GM21528 (cell line): ENCODE data around the gene SH3RF1.
A peak's percentile ranks its signal among the peaks of the same experiment; 100 is the strongest.

Source experiments
- ATAC-seq: cut with Tn5 transposase; IDR thresholded peaks from one replicate; pipeline ENCODE4 v1.9.1; 2021; ENCODE audit warnings: mild to moderate bottlenecking, moderate library complexity; ENCODE audit not compliant: unreplicated experiment, low FRiP score

SH3RF1 gene

GRCh38 chr4:169089004-169089403 lies 181.8 kb downstream of the SH3RF1 start:
- no peak for ATAC-seq

GRCh38 chr4:169084954-169085353 lies 185.8 kb downstream of the SH3RF1 start:
- no peak for ATAC-seq

- peak; percentile 9 for ATAC-seq
Measured at GRCh38 chr4:169080981-169081380, 189.8 kb downstream of the SH3RF1 start.

- ATAC-seq: peak; percentile 90
Measured at GRCh38 chr4:169079942-169080827, 190.6 kb downstream of the SH3RF1 start.

GRCh38 chr4:169074117-169074516 lies 196.6 kb downstream of the SH3RF1 start:
- no peak for ATAC-seq

- no peak for ATAC-seq
Measured at GRCh38 chr4:169071747-169072146, 199.0 kb downstream of the SH3RF1 start.

GRCh38 chr4:169070895-169071218 lies 199.9 kb downstream of the SH3RF1 start:
- ATAC-seq: no peak

GRCh38 chr4:169070071-169070894 lies 200.5 kb downstream of the SH3RF1 start:
- ATAC-seq: no peak

- ATAC-seq: no peak
Measured at GRCh38 chr4:169068423-169068822, 202.3 kb downstream of the SH3RF1 start.

- ATAC-seq: no peak
Measured at GRCh38 chr4:169066934-169067333, 203.8 kb downstream of the SH3RF1 start.

- no peak for ATAC-seq
Measured at GRCh38 chr4:169064296-169064695, 206.5 kb downstream of the SH3RF1 start.

- no peak for ATAC-seq
Measured at GRCh38 chr4:169063441-169063840, 207.3 kb downstream of the SH3RF1 start.

GRCh38 chr4:169062897-169063244 lies 207.9 kb downstream of the SH3RF1 start:
- ATAC-seq: no peak

GRCh38 chr4:169061386-169061785 lies 209.4 kb downstream of the SH3RF1 start:
- no peak for ATAC-seq

- no peak for ATAC-seq
Measured at GRCh38 chr4:169060391-169061091, 210.2 kb downstream of the SH3RF1 start.

- no peak for ATAC-seq
Measured at GRCh38 chr4:169059306-169060211, 211.2 kb downstream of the SH3RF1 start.

- no peak for ATAC-seq
Measured at GRCh38 chr4:169058312-169058711, 212.4 kb downstream of the SH3RF1 start.

GRCh38 chr4:169054879-169055278 lies 215.9 kb downstream of the SH3RF1 start:
- no peak for ATAC-seq

GRCh38 chr4:169052594-169052945 lies 218.2 kb downstream of the SH3RF1 start:
- ATAC-seq: no peak
